Ascending aorta (tissue), 2 donors: Measurements from ENCODE around the gene SKIDA1. TPM values are rescaled to one million over a fixed set of nuclear protein-coding genes. Genes with fewer than 3 reads are reported as not detected.

Source experiments
- DNase-seq, 2 donors: peaks; one replicate each; pipeline ENCODE4 v3.0.0-alpha.2; 2019; ENCODE audit warnings: low spot score in 2 of 2
- H3K27ac ChIP-seq, 2 donors: fragments of 200-600 bp; sonication (generic); one replicate each; pipeline ENCODE4 v1.5.1; 2016 to 2017; ENCODE audit warnings: mild to moderate bottlenecking in 1 of 2
- H3K27me3 ChIP-seq: fragments of 200-600 bp; sonication (generic); one replicate; pipeline ENCODE4 v1.5.1; 2017
- H3K36me3 ChIP-seq, 2 donors: fragments of 200-600 bp; sonication (generic); one replicate each; pipeline ENCODE4 v1.5.1; 2016
- H3K4me1 ChIP-seq, 2 donors: fragments of 200-600 bp; sonication (generic); one replicate each; pipeline ENCODE4 v1.5.1; 2016 to 2017; ENCODE audit warnings: mild to moderate bottlenecking in 1 of 2
- H3K4me3 ChIP-seq, 2 donors: fragments of 200-600 bp; sonication (generic); one replicate each; pipeline ENCODE4 v1.5.1; 2016 to 2017; ENCODE audit warnings: mild to moderate bottlenecking in 1 of 2
- H3K9me3 ChIP-seq, 2 donors: fragments of 200-600 bp; sonication (generic); one replicate each; pipeline ENCODE4 v1.5.1; 2016
- CTCF ChIP-seq, 3 experiments: fragments of 200-600 bp in 2 of 3; fragments of 450-650 bp in 1 of 3; sonication (generic) in 2 of 3; IDR thresholded peaks; one replicate each; pipeline ENCODE4 v1.5.1; 2016 to 2019; ENCODE audit warnings: antibody characterized with exemption in 3 of 3, mild to moderate bottlenecking in 1 of 3, moderate library complexity in 1 of 3
- intact Hi-C: fragments of 100-400 bp; cut with DNase I; formaldehyde crosslinking; loops from one replicate; pipeline ENCODE4 v1.15.1; 2023
- total RNA-seq: library from RNA; depleted of rRNA; stranded (reverse); fragments of >200 nt; gene quantifications from one replicate; pipeline ENCODE4 v1.1.0, GENCODE V29; 2016

SKIDA1 gene
- total RNA-seq, 1 donor from 2014 or later, result not detected

- Histone ChIP-seq H3K27me3 (no peaks in the 10 kb centered on the region), H3K4me1 (peaks cover 0 to 13% of the 10 kb centered on the region in 2 donors), H3K27ac (peak overlapping the region in 1 of 2 donors; percentile 69), H3K4me3 (peak overlapping the region; percentile 63 to 88), H3K36me3 (no peaks in the 10 kb centered on the region), H3K9me3 (no peaks in the 10 kb centered on the region)
- TF ChIP-seq CTCF (IDR thresholded peaks at IDR 0.05), result no peak
- intact Hi-C loops, result loop anchor here (2.0 kb wide), 2 partner anchors 18 to 20 kb away; partner anchors contain the start of gene MLLT10
- peak in 1 of 2 donors; percentile 78 for DNase-seq
These were observed 9.0 kb downstream of the SKIDA1 start for GRCh38 chr10:21516242-21517131.

DNA sequence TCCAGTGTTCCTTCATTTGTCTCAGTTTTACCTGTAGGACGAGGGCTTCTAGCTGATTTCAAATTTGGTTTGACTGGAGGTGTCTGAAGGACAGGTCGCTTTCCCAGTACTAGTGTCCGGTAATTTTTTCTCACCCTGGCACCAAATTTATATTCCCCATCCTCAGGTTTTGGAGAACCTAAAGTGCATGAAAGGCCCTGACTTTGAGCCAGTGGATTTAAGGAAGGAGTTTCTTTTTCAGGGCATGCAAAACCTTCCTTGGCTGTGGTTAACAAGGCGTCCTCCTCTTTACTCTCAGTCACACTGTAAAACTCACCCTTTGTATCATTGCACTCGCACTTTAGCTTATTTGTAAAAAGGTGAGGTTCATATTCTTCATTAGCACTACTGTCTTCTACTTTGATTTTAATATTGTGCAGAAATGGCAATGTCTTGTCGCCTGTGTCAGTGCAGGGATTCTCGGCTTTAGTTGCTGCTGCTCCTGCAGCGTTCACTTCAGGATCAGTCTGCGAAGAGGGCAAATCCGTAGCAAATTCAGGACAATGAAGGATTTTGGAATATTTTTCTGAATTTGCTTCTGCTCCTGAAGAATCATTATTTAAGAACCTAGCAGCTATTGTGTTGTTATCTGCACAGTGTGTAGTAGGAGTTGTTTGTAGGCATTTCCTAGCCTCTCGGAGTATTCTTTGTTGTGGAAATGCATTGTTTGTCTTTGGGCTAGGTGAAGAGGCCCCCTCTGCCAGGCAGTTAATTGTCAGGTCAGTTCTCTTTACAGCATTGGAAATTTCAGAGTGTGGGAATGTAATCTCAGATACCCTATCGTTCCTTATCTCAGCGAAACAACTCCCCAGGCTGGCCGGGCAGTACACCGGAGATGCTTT is 9.9 kb downstream of the SKIDA1 start:
- Histone ChIP-seq H3K36me3 (no peaks in the 10 kb centered on the region), H3K27ac (peak overlapping the region in 1 of 2 donors; percentile 69), H3K27me3 (no peaks in the 10 kb centered on the region), H3K4me3 (peak overlapping the region; percentile 63 to 88), H3K4me1 (peaks cover 0 to 12% of the 10 kb centered on the region in 2 donors), H3K9me3 (no peaks in the 10 kb centered on the region)
- TF ChIP-seq CTCF (IDR thresholded peaks at IDR 0.05), result no peak
- intact Hi-C loops, result loop anchor here (2.0 kb wide), 2 partner anchors 19 kb away; partner anchors contain the start of gene MLLT10
- no peak for DNase-seq

DNA sequence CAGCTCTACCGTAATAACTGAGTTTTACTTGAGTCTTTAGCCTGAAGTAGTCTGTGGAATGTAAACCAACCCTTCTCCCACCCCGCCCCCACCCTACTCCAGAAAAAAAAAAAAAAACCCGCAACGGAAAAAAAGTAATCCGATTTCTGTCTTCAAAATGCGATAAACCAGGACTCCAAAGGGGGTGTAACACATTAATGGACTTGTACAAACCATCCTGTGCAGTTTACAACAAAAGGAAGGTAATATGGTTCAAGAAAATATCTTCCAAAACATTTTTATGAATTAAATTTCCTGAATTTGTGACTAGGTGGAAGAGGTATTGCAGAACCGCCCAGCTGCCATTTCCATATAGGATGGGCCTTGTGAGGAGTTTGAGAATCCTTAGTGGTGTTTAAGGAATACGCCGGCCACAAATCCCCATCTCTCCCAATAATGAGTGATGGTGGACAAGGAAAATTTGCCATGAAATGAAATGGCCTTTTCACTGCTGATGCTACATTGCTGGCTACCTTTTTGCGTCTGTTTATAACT is 10.6 kb downstream of the SKIDA1 start:
- intact Hi-C loops, result no loop called here
- H3K9me3 ChIP-seq, result no peaks in the 10 kb centered on the region
- H3K36me3 ChIP-seq, result no peaks in the 10 kb centered on the region
- peaks cover 0 to 10% of the 10 kb centered on the region in 2 donors for H3K4me1 ChIP-seq
- H3K4me3 ChIP-seq, result no peak overlapping the region
- TF ChIP-seq CTCF (IDR thresholded peaks at IDR 0.05), result no peak
- no peak for DNase-seq
- no peaks in the 10 kb centered on the region for H3K27me3 ChIP-seq
- H3K27ac ChIP-seq, result no peak overlapping the region

DNA sequence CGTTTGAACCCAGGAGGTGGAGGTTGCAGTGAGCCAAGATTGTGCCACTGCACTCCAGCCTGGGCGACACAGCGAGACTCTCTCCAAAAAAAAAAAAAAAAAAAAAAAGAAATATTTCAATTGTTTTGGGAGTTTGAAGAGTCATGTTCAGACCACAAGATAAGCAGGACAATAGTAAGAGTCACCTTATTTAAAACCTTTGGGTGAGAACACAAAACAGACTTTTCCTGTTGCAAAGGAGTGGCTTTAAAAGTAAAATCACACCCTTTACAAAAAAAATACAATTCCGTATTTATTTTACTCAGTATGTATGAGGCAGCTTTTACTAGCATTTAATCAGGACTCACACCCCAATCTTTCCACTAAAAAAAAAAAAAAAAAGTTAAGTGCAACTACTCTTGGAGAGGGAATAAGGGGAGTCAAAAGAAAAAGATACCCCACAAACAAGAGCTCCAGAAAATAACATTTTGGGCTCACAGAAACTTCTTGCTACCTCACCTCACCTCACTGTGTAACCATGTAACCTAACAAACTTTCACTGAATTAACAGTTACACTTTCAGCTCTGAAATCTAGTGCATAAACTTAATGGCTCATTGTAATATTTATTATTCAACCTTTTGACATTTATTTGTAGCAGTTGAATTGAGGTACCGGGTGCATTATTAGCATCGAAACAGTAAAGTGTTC is 11.2 kb downstream of the SKIDA1 start:
- no peak overlapping the region for H3K27ac ChIP-seq

More for the DNA sequence above, 11.2 kb downstream of the SKIDA1 start:
- intact Hi-C loops, result no loop called here
- no peaks in the 10 kb centered on the region for H3K36me3 ChIP-seq
- H3K27me3 ChIP-seq, result no peaks in the 10 kb centered on the region
- H3K9me3 ChIP-seq, result no peaks in the 10 kb centered on the region
- TF ChIP-seq CTCF (IDR thresholded peaks at IDR 0.05), result no peak
- DNase-seq, result no peak
- no peak overlapping the region for H3K4me3 ChIP-seq
- H3K4me1 ChIP-seq, result peaks cover 0 to 7% of the 10 kb centered on the region in 2 donors
